Measurements from ENCODE around the gene UBXN1. TPM values are rescaled to one million over a fixed set of nuclear protein-coding genes. Genes with fewer than 3 reads are reported as not detected.
A peak's percentile ranks its signal among the peaks of the same experiment; 100 is the strongest.

The UBXN1 gene
- polyA plus RNA-seq, 2 of the 4 experiments (the other 2 are of a cell fraction): 117 to 120 TPM

DNA sequence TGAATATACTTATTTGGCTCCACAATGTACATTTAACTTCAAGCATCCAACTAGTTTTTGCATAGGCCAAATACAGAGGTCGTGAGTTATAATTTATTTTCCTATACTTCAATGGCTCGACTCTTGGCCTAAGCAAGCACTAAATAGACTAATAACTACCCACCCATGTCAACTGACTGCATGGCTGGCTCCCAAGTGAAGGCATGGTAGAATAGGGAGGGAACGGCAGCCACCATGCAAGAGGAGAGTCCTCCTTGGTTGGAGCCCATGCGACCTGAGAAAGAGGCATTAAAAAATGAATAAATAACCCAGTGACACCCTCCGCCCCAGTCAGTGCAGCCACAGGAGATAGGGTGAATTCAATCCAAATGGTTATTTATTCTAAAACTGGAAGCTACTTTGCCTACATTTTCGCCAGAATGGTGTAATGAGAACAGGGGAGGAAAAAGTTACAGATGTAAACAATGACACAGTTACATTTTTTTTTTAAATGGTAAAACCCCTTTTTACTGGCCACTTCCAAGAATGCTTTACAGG, 33.5 kb upstream of the UBXN1 start:
- DNase-seq (ENCODE audit: low read depth in 1 of 2, low spot score in 1 of 2) (no peak), FAIRE-seq (no peak), ATAC-seq (no peak)
- H3K4me2 ChIP-seq: peak overlapping the region; percentile 67
- ChIA-PET CTCF (interaction anchor here (1.0 to 1.6 kb wide), 3 partner anchors 11 to 74 kb away, joined by 3 to 8 read pairs (median 3); partner anchors contain the start of gene HNRNPUL2), POLR2A (interaction anchor here (3.5 to 3.6 kb wide), 2 partner anchors 15 to 41 kb away, joined by 15 to 28 read pairs; partner anchors contain the start of genes HNRNPUL2, TTC9C and ZBTB3)
- no peaks in the 10 kb centered on the region for H3K9me3 ChIP-seq
- H3K4me1 ChIP-seq: peaks cover 49% of the 10 kb centered on the region
- TF ChIP-seq RAD21 (conservative IDR thresholded peaks at IDR 0.05 in 1 of 2, IDR thresholded peaks at IDR 0.05 in 1 of 2) (no peak), NPAS2 (CRISPR knock-in tag; IDR thresholded peaks at IDR 0.05; ENCODE audit: borderline replicate concordance) (no peak), FOXS1 (CRISPR knock-in tag; IDR thresholded peaks at IDR 0.05) (no peak), EHF (CRISPR knock-in tag; IDR thresholded peaks at IDR 0.05) (no peak), KDM1A (IDR thresholded peaks at IDR 0.05; ENCODE audit: low read depth) (no peak), HOXB13 (CRISPR knock-in tag; IDR thresholded peaks at IDR 0.05; ENCODE audit: low read depth) (no peak)
- TF ChIP-seq, protein P1, sequence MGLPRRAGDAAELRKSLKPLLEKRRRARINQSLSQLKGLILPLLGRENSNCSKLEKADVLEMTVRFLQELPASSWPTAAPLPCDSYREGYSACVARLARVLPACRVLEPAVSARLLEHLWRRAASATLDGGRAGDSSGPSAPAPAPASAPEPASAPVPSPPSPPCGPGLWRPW (IDR thresholded peaks at IDR 0.05): no peak
- TF ChIP-seq, protein P2, sequence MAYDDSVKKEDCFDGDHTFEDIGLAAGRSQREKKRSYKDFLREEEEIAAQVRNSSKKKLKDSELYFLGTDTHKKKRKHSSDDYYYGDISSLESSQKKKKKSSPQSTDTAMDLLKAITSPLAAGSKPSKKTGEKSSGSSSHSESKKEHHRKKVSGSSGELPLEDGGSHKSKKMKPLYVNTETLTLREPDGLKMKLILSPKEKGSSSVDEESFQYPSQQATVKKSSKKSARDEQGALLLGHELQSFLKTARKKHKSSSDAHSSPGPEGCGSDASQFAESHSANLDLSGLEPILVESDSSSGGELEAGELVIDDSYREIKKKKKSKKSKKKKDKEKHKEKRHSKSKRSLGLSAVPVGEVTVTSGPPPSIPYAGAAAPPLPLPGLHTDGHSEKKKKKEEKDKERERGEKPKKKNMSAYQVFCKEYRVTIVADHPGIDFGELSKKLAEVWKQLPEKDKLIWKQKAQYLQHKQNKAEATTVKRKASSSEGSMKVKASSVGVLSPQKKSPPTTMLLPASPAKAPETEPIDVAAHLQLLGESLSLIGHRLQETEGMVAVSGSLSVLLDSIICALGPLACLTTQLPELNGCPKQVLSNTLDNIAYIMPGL (CRISPR knock-in tag; IDR thresholded peaks at IDR 0.05; ENCODE audit: borderline replicate concordance): no peak
- H3K4me3 ChIP-seq: no peak overlapping the region
- H3K27ac ChIP-seq: peak overlapping the region; percentile 6 to 80; a peak in 3 of 6 replicates
- 90% methylated on average over 6 of the region's 6 CpGs for WGBS (ENCODE audit: missing lambda C conversion rate)

DNA sequence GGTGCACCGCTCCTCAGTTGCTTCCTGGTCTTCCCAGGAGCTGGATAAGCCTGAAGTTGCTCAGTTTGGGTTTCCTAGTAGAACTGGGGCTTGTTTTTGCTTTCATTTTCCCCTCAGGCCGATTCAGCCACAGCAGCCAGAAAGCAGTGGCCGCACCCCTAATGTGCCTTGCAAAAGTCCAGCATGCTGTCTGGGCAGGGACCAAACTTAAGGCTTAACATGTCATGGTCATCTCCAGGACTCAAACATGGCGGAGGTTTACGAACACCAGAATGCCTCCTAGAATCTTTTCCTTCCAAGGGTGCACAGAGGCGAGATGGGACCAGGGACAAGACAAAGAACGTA, 31.1 kb upstream of the UBXN1 start:
- Histone ChIP-seq H3K4me2 (peak overlapping the region; percentile 89), H3K27ac (peak overlapping the region; percentile 79 to 91), H3K4me1 (peaks cover 56% of the 10 kb centered on the region), H3K4me3 (peak overlapping the region; percentile 41), H3K9me3 (no peaks in the 10 kb centered on the region)
- TF ChIP-seq KDM5A (IDR thresholded peaks at IDR 0.05) (no peak; the same call in 1 of the 2 replicates), ZSCAN20 (CRISPR knock-in tag; IDR thresholded peaks at IDR 0.05) (no peak), JUN (IDR thresholded peaks at IDR 0.05) (no peak; a peak in 1 of 5 replicates), KDM1A (IDR thresholded peaks at IDR 0.05; ENCODE audit: low read depth) (no peak), RFX5 (IDR thresholded peaks at IDR 0.05) (no peak)
- TF ChIP-seq, protein P3, sequence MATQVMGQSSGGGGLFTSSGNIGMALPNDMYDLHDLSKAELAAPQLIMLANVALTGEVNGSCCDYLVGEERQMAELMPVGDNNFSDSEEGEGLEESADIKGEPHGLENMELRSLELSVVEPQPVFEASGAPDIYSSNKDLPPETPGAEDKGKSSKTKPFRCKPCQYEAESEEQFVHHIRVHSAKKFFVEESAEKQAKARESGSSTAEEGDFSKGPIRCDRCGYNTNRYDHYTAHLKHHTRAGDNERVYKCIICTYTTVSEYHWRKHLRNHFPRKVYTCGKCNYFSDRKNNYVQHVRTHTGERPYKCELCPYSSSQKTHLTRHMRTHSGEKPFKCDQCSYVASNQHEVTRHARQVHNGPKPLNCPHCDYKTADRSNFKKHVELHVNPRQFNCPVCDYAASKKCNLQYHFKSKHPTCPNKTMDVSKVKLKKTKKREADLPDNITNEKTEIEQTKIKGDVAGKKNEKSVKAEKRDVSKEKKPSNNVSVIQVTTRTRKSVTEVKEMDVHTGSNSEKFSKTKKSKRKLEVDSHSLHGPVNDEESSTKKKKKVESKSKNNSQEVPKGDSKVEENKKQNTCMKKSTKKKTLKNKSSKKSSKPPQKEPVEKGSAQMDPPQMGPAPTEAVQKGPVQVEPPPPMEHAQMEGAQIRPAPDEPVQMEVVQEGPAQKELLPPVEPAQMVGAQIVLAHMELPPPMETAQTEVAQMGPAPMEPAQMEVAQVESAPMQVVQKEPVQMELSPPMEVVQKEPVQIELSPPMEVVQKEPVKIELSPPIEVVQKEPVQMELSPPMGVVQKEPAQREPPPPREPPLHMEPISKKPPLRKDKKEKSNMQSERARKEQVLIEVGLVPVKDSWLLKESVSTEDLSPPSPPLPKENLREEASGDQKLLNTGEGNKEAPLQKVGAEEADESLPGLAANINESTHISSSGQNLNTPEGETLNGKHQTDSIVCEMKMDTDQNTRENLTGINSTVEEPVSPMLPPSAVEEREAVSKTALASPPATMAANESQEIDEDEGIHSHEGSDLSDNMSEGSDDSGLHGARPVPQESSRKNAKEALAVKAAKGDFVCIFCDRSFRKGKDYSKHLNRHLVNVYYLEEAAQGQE (IDR thresholded peaks at IDR 0.05): no peak
- DNase-seq (ENCODE audit: low read depth in 1 of 2, low spot score in 1 of 2): no peak
- no peak for FAIRE-seq
- WGBS (ENCODE audit: missing lambda C conversion rate): 86% methylated on average over 7 of the region's 7 CpGs
- CTCF ChIA-PET: interaction anchor here (1.2 to 5.3 kb wide), 5 partner anchors 15 to 330 kb away, joined by 3 to 37 read pairs (median 9); partner anchors contain the start of gene TMEM179B
- POLR2A ChIA-PET: interaction anchor here (1.0 to 6.1 kb wide), 12 partner anchors 8 to 131 kb away, joined by 3 to 64 read pairs (median 5); partner anchors contain the start of genes B3GAT3, C11orf98, CSKMT and HNRNPUL2
- ATAC-seq: 0 out of 6 replicates have a peak, but pooled peaks of 1 of the 2 experiments have one; percentile 0

Data from A549 (cell line).